AG09309 (cell line): ENCODE results near the gene TMEM31.

Source experiments
- DNase-seq: peaks from one replicate; pipeline ENCODE4 v3.0.0-alpha.2; 2010; ENCODE audit warnings: low read depth
- H3K4me3 ChIP-seq: 2 replicates; pipeline ENCODE4 v1.5.1; 2011; ENCODE audit warnings: mild to moderate bottlenecking, low read depth, low read length, moderate library complexity; ENCODE audit not compliant: control insufficient read depth
- TF ChIP-seq, protein P1 (sequence below): IDR thresholded peaks from 2 replicates; pipeline ENCODE4 v1.5.1; 2011; ENCODE audit warnings: mild to moderate bottlenecking, low read depth, low read length, inconsistent platforms; ENCODE audit not compliant: insufficient read depth, control insufficient read depth; ENCODE audit errors: missing control alignments

The TMEM31 gene, protein sequence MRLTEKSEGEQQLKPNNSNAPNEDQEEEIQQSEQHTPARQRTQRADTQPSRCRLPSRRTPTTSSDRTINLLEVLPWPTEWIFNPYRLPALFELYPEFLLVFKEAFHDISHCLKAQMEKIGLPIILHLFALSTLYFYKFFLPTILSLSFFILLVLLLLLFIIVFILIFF

DNA sequence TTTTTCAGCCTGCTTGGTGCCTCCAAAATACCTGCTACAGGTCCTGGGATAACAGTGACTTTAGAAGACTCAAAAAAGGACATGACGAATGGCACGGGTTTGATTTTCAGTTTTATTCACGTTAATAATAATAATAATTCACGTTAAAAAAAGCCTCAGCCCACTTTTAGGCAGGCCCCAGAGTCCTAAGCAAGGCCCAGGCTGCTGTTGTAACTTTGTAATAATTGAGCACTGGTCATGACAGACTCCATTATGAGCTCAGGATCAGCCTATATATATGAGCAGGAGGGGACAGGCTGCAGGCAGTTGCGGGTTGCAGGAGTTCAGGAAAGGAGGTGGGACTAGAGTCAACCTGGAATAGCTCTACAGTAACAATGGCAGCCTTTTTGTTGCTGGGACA, at the start of gene TMEM31:
TSS of gene TMEM31 (plus strand) at position 301 of the 400 bp plus-strand sequence. CDS start 1,350 bp downstream, outside the sequence.
- TF ChIP-seq, protein P1, sequence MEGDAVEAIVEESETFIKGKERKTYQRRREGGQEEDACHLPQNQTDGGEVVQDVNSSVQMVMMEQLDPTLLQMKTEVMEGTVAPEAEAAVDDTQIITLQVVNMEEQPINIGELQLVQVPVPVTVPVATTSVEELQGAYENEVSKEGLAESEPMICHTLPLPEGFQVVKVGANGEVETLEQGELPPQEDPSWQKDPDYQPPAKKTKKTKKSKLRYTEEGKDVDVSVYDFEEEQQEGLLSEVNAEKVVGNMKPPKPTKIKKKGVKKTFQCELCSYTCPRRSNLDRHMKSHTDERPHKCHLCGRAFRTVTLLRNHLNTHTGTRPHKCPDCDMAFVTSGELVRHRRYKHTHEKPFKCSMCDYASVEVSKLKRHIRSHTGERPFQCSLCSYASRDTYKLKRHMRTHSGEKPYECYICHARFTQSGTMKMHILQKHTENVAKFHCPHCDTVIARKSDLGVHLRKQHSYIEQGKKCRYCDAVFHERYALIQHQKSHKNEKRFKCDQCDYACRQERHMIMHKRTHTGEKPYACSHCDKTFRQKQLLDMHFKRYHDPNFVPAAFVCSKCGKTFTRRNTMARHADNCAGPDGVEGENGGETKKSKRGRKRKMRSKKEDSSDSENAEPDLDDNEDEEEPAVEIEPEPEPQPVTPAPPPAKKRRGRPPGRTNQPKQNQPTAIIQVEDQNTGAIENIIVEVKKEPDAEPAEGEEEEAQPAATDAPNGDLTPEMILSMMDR, result no peak
- no peak within 1 kb of the TSS for H3K4me3 ChIP-seq
- no peak for DNase-seq

DNA sequence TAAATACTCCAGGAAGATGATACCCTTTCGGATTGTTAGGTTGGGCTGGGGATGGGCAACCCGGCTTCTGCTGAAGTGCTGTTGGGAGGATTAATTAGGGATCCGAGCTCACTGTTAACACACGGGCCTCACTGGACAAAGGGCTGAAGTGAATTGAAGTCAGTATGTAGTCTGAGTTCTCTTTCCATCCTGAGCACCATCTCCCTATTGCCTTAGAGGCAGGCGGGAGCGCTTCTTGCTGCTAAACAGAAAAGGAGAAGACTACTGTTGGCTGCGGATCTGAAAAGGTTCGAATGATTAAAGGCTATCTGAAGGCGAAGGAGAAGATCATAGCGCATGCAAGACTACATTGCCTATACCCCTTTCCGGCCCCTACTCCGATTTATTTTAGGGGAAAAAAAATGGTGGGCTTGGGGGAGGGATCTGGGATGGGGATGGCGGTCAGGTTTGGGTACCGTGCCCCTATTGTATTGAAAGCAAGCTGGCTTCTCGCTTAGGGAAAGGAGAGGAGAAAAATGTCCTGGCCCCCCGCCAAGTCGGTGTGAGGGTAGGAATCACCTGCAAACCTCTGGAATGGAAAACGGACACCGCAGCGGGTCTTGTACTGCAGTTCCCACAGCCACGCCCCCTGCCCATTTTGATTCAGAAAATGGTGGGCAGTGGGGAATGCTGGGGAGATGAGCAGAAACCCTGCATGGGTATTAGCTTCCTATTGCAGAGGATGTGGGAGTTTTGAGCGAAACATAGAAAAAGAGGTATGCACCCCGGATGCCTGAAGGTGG, 46.5 kb upstream of the TMEM31 start:
- TF ChIP-seq, protein P1, result no peak
- no peak for DNase-seq
- no peak overlapping the region for H3K4me3 ChIP-seq

DNA sequence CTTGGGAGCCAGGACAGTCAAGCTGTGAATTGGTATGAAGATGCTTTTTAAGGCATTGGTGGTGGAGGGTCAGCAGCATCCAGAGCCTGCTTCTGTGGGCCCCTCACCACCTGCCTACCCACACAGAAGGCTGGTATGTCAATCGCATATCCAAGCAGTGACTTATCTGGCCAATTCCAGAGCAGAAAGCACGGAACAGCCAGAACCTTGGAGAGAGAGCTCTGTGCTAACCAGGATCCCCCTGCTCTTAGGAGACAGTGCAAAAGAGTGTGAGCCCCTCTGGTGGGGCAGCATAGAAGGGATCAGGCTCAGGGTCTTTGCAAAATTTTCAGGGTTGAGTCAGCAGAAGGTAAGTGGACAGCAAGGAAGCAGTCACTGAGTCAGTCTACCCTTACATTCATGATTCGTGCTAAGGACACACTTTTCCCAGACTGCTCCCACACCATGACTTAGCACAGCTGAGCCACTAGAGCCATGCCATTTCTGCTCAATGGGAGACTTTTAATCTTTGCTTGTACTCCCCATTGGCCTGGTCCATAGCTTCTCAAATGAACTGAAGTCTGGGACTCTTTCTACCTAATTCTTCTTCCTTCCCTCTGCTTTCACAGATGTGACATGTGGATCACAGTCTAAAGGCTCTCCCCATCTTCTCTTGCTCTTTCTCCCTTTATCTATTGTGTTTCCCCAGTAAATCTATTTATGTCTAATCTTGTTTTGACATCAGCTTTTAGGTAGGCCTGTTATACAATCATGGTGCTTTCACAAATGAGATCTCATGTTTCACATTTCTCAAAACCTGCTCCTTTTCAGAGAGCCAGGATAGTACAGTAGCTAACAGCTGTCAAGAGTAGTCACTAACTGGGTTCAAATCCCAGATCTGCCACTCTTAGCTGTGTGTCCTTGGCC, 44.3 kb upstream of the TMEM31 start:
- DNase-seq, result no peak
- TF ChIP-seq, protein P1, result no peak
- no peak overlapping the region for H3K4me3 ChIP-seq

DNA sequence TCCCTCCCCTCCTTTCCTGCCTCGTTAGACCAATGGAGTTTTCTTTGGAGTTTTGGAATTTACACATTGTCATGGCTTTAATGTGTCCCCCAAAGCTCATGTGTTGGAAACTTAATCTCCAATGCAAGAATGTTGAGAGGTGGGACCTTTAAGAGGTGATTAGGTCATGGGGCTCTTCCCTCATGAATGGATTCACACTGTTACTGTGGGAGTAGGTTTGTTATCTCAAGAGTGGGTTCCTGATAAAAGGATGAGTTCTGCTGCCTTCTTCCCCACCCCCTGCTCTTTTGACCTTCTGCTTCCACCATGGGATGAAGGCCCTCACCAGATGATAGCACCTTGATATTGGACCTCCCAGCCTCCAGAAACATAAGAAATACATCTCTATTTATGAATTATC, 41.0 kb upstream of the TMEM31 start:
- TF ChIP-seq, protein P1, result no peak
- DNase-seq, result no peak
- H3K4me3 ChIP-seq, result no peak overlapping the region

DNA sequence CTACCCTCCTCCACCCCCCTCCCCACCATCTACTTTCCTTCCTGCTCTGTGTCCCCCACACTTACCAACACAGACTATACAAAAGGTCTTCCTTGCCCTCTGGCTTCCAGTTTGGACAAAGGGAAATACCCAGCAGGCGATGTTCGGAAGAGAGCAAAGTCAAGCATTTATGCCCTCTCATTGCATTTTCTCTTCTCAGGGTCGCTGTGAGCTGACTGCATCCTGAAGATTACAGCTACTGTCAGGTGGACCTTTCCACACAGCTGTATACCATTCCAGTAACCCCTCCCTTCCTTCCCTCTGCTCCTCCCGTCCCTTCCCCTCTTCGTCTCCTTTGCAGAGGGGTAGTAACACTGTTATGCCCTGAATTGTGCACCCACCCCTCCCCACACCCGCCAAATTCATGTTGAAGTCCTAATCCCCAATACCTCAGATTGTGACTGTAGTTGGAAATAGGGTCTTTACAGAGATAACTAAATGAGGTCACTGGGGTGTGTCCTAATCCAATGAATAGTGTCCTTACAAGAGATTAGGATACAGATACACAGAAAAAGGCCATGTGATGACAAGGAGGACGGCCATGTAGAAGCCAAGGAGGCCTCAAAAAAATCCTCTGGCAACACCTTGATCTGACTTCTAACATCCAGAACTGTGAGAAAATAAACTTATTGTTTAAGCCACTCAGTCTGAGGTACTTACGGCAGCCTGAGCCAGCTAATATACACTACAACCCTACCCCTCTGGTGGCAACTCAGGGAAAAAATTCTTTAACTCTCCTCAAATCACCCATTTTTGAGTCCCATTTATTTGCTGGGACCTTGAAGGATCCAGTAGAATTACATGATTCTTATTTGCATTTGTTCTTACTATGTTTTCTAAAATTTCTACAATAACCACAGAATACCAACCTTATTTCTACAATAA, 35.9 kb upstream of the TMEM31 start:
- no peak overlapping the region for H3K4me3 ChIP-seq
- TF ChIP-seq, protein P1, result no peak
- no peak for DNase-seq
